SU-DHL-6 (cell line): Measurements from ENCODE around the gene CS.

ENCODE experiments used
- CTCF ChIP-seq: fragments of 200-600 bp; sonication (generic); IDR thresholded peaks from one replicate; pipeline ENCODE4 v1.5.1; 2017; ENCODE audit warnings: antibody characterized with exemption, mild to moderate bottlenecking, low read length, moderate library complexity; ENCODE audit not compliant: insufficient read depth, poor library complexity, severe bottlenecking
- EZH2phosphoT487 ChIP-seq: fragments of 200-600 bp; sonication (generic), shearing (Covaris generic); conservative IDR thresholded peaks from 2 replicates; pipeline ENCODE4 v1.6.1; 2018; ENCODE audit warnings: mild to moderate bottlenecking, antibody characterized with exemption, low read length, moderate library complexity, mixed read lengths

- TF ChIP-seq CTCF (no peak), EZH2phosphoT487 (no peak)
Observed at GRCh38 chr12:56300644-56301464, 724 bp upstream of the CS start.
